ENCODE data around the gene TDO2. TPM values are rescaled to one million over a fixed set of nuclear protein-coding genes. Genes with fewer than 3 reads are reported as not detected.

The TDO2 gene
- total RNA-seq, 1 experiment from 2014 or later: 0.13 TPM

DNA sequence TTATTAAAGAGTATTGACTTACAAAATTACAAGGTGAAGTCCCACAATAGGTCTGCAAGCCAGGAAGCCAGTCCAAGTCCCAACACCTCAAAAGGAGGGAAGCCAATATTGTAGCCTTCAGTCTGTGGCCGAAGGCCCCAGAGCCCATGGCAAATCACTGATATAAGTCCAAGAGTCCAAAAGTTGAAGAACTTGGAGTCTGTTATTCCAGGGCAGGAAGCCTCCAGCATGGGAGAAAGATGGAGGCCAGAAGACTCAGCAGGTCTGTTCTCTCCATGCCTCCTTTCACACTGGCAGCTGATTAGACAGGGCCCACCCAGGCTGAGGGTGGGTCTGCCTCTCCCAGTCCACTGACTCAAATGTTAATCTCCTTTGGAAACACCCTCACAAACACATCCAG lies 18.1 kb downstream of the TDO2 start (continued):
- TF ChIP-seq ATF1 (CRISPR knock-in tag; IDR thresholded peaks at IDR 0.05) (no peak), NFE2L1 (CRISPR knock-in tag; IDR thresholded peaks at IDR 0.05) (no peak)

DNA sequence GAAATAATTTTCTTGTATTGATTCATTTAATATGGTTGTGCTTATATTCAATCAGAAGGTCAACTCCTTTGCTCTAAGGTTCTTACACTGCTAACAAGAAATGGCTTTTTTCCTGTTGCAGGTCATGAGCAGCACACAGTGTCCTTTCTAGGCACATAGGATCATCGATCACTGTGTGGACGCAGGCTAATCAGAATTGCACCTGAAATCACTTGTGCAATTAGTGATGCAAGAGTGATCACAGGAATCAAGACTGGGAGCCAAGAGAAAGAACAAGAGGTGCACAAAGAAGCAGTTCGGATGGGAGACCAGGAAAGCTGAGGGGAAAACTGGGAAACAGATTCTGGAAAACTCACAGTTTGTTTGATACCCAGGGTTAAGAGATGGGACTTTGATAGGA lies 21.1 kb downstream of the TDO2 start:
- Mint-ChIP-seq H3K4me3 (no peak overlapping the region), H3K36me3 (peaks cover 15% of the 10 kb centered on the region), H3K9me3 (peaks cover 26% of the 10 kb centered on the region), H3K27me3 (ENCODE audit: low read depth) (no peaks in the 10 kb centered on the region), H3K4me1 (no peaks in the 10 kb centered on the region), H3K27ac (no peak overlapping the region)
- ATAC-seq (no peak), DNase-seq (ENCODE audit: low spot score) (no peak)
- POLR2A ChIA-PET: no interaction called here
- TF ChIP-seq, protein P1, sequence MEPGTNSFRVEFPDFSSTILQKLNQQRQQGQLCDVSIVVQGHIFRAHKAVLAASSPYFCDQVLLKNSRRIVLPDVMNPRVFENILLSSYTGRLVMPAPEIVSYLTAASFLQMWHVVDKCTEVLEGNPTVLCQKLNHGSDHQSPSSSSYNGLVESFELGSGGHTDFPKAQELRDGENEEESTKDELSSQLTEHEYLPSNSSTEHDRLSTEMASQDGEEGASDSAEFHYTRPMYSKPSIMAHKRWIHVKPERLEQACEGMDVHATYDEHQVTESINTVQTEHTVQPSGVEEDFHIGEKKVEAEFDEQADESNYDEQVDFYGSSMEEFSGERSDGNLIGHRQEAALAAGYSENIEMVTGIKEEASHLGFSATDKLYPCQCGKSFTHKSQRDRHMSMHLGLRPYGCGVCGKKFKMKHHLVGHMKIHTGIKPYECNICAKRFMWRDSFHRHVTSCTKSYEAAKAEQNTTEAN (CRISPR knock-in tag; IDR thresholded peaks at IDR 0.05): no peak
- no peak for TF ChIP-seq KAT7 (CRISPR knock-in tag; IDR thresholded peaks at IDR 0.05; ENCODE audit: borderline replicate concordance)
- TF ChIP-seq MYBL2 (CRISPR knock-in tag; IDR thresholded peaks at IDR 0.05): no peak
- TF ChIP-seq FOXK1 (CRISPR knock-in tag; IDR thresholded peaks at IDR 0.05): no peak
- TF ChIP-seq, protein P2, sequence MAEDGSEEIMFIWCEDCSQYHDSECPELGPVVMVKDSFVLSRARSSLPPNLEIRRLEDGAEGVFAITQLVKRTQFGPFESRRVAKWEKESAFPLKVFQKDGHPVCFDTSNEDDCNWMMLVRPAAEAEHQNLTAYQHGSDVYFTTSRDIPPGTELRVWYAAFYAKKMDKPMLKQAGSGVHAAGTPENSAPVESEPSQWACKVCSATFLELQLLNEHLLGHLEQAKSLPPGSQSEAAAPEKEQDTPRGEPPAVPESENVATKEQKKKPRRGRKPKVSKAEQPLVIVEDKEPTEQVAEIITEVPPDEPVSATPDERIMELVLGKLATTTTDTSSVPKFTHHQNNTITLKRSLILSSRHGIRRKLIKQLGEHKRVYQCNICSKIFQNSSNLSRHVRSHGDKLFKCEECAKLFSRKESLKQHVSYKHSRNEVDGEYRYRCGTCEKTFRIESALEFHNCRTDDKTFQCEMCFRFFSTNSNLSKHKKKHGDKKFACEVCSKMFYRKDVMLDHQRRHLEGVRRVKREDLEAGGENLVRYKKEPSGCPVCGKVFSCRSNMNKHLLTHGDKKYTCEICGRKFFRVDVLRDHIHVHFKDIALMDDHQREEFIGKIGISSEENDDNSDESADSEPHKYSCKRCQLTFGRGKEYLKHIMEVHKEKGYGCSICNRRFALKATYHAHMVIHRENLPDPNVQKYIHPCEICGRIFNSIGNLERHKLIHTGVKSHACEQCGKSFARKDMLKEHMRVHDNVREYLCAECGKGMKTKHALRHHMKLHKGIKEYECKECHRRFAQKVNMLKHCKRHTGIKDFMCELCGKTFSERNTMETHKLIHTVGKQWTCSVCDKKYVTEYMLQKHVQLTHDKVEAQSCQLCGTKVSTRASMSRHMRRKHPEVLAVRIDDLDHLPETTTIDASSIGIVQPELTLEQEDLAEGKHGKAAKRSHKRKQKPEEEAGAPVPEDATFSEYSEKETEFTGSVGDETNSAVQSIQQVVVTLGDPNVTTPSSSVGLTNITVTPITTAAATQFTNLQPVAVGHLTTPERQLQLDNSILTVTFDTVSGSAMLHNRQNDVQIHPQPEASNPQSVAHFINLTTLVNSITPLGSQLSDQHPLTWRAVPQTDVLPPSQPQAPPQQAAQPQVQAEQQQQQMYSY (CRISPR knock-in tag; IDR thresholded peaks at IDR 0.05): no peak
- TF ChIP-seq, protein P3, sequence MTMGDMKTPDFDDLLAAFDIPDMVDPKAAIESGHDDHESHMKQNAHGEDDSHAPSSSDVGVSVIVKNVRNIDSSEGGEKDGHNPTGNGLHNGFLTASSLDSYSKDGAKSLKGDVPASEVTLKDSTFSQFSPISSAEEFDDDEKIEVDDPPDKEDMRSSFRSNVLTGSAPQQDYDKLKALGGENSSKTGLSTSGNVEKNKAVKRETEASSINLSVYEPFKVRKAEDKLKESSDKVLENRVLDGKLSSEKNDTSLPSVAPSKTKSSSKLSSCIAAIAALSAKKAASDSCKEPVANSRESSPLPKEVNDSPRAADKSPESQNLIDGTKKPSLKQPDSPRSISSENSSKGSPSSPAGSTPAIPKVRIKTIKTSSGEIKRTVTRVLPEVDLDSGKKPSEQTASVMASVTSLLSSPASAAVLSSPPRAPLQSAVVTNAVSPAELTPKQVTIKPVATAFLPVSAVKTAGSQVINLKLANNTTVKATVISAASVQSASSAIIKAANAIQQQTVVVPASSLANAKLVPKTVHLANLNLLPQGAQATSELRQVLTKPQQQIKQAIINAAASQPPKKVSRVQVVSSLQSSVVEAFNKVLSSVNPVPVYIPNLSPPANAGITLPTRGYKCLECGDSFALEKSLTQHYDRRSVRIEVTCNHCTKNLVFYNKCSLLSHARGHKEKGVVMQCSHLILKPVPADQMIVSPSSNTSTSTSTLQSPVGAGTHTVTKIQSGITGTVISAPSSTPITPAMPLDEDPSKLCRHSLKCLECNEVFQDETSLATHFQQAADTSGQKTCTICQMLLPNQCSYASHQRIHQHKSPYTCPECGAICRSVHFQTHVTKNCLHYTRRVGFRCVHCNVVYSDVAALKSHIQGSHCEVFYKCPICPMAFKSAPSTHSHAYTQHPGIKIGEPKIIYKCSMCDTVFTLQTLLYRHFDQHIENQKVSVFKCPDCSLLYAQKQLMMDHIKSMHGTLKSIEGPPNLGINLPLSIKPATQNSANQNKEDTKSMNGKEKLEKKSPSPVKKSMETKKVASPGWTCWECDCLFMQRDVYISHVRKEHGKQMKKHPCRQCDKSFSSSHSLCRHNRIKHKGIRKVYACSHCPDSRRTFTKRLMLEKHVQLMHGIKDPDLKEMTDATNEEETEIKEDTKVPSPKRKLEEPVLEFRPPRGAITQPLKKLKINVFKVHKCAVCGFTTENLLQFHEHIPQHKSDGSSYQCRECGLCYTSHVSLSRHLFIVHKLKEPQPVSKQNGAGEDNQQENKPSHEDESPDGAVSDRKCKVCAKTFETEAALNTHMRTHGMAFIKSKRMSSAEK (CRISPR knock-in tag; IDR thresholded peaks at IDR 0.05; ENCODE audit: borderline replicate concordance): no peak
- TF ChIP-seq, protein P4, sequence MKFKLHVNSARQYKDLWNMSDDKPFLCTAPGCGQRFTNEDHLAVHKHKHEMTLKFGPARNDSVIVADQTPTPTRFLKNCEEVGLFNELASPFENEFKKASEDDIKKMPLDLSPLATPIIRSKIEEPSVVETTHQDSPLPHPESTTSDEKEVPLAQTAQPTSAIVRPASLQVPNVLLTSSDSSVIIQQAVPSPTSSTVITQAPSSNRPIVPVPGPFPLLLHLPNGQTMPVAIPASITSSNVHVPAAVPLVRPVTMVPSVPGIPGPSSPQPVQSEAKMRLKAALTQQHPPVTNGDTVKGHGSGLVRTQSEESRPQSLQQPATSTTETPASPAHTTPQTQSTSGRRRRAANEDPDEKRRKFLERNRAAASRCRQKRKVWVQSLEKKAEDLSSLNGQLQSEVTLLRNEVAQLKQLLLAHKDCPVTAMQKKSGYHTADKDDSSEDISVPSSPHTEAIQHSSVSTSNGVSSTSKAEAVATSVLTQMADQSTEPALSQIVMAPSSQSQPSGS (CRISPR knock-in tag; IDR thresholded peaks at IDR 0.05; ENCODE audit: borderline replicate concordance, low read depth): no peak
- TF ChIP-seq, protein P5, sequence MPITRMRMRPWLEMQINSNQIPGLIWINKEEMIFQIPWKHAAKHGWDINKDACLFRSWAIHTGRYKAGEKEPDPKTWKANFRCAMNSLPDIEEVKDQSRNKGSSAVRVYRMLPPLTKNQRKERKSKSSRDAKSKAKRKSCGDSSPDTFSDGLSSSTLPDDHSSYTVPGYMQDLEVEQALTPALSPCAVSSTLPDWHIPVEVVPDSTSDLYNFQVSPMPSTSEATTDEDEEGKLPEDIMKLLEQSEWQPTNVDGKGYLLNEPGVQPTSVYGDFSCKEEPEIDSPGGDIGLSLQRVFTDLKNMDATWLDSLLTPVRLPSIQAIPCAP (CRISPR knock-in tag; IDR thresholded peaks at IDR 0.05): no peak
- no peak for TF ChIP-seq JAZF1 (CRISPR knock-in tag; IDR thresholded peaks at IDR 0.05)
- TF ChIP-seq, protein P6, sequence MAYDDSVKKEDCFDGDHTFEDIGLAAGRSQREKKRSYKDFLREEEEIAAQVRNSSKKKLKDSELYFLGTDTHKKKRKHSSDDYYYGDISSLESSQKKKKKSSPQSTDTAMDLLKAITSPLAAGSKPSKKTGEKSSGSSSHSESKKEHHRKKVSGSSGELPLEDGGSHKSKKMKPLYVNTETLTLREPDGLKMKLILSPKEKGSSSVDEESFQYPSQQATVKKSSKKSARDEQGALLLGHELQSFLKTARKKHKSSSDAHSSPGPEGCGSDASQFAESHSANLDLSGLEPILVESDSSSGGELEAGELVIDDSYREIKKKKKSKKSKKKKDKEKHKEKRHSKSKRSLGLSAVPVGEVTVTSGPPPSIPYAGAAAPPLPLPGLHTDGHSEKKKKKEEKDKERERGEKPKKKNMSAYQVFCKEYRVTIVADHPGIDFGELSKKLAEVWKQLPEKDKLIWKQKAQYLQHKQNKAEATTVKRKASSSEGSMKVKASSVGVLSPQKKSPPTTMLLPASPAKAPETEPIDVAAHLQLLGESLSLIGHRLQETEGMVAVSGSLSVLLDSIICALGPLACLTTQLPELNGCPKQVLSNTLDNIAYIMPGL (CRISPR knock-in tag; IDR thresholded peaks at IDR 0.05): no peak
- TF ChIP-seq, protein P7, sequence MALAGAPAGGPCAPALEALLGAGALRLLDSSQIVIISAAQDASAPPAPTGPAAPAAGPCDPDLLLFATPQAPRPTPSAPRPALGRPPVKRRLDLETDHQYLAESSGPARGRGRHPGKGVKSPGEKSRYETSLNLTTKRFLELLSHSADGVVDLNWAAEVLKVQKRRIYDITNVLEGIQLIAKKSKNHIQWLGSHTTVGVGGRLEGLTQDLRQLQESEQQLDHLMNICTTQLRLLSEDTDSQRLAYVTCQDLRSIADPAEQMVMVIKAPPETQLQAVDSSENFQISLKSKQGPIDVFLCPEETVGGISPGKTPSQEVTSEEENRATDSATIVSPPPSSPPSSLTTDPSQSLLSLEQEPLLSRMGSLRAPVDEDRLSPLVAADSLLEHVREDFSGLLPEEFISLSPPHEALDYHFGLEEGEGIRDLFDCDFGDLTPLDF (CRISPR knock-in tag; IDR thresholded peaks at IDR 0.05): no peak
- CTCF ChIA-PET: no interaction called here
